Endothelial cell of umbilical vein (primary cell): ENCODE data around the gene NGEF. TPM values are rescaled to one million over a fixed set of nuclear protein-coding genes. Genes with fewer than 3 reads are reported as not detected.

ENCODE experiments used
- BruUV-seq: library from RNA; stranded (reverse); fragments of 400-500 nt; replicated peaks from 2 replicates; lab custom pipeline; 2021; lab: Mats Ljungman, UMichigan
- CTCF ChIA-PET: fragments of 300-600, 350-600 bp; sonication (Branson Sonifier 250); formaldehyde crosslinking; loops from one replicate; lab custom pipeline; 2021; ENCODE audit warnings: antibody characterized with exemption, inconsistent platforms; lab: Charles Lee
- POLR2A ChIA-PET: fragments of 300-600, 350-600 bp; sonication (Branson Sonifier 250); formaldehyde crosslinking; loops from one replicate; lab custom pipeline; 2021; ENCODE audit warnings: antibody characterized with exemption, inconsistent platforms; lab: Charles Lee
- DNase-seq: peaks from one replicate; pipeline ENCODE4 v3.0.0-alpha.2; 2011; ENCODE audit warnings: low read depth, low spot score
- FAIRE-seq: peaks from 2 replicates; lab custom pipeline; 2011; peaks lifted over from hg19 to GRCh38; lab: Jason Lieb, UNC
- H2AFZ ChIP-seq: 2 replicates; pipeline ENCODE4 v1.6.0; 2012; ENCODE audit warnings: low read depth, low read length, control low read depth, inconsistent platforms
- H3K27ac ChIP-seq: 2 replicates; pipeline ENCODE4 v1.5.1; 2011; ENCODE audit warnings: low read depth, mild to moderate bottlenecking, control low read depth, low read length, moderate library complexity; ENCODE audit not compliant: insufficient read depth
- H3K27me3 ChIP-seq, 2 experiments: 2 replicates each; pipeline versions ENCODE4 v1.6.0 to v1.6.1; 2011; ENCODE audit warnings: low read length in 2 of 2, mixed read lengths in 1 of 2; ENCODE audit not compliant: control insufficient read depth in 2 of 2, insufficient read depth in 2 of 2
- H3K36me3 ChIP-seq, 2 experiments: 2 replicates in 1 of 2; 3 replicates in 1 of 2; pipeline ENCODE4 v1.5.1; 2011; ENCODE audit warnings: low read length in 2 of 2, mild to moderate bottlenecking in 1 of 2, moderate library complexity in 1 of 2; ENCODE audit not compliant: control insufficient read depth in 2 of 2, insufficient read depth in 2 of 2; ENCODE audit errors: extremely low read depth in 1 of 2
- H3K4me1 ChIP-seq: 3 replicates; pipeline ENCODE4 v1.5.1; 2011; ENCODE audit warnings: mild to moderate bottlenecking, low read length; ENCODE audit not compliant: control insufficient read depth, insufficient read depth; ENCODE audit errors: extremely low read depth
- H3K4me2 ChIP-seq: 2 replicates; pipeline ENCODE4 v1.6.1; 2011; ENCODE audit warnings: low read length, control low read depth, mixed read lengths; ENCODE audit not compliant: insufficient read depth
- H3K4me3 ChIP-seq, 3 experiments: fragments of 200-600 bp in 1 of 3; sonication (generic), shearing (Covaris generic) in 1 of 3; replicated peaks in 1 of 3; 2 replicates each; pipeline ENCODE4 v1.5.1; 2011 to 2016; ENCODE audit warnings: control low read depth in 3 of 3, low read length in 3 of 3, mild to moderate bottlenecking in 2 of 3, inconsistent platforms in 1 of 3, low read depth in 1 of 3, moderate library complexity in 1 of 3; ENCODE audit not compliant: insufficient read depth in 1 of 3
- H3K79me2 ChIP-seq: 2 replicates; pipeline ENCODE4 v1.6.0; 2012; ENCODE audit warnings: low read length, inconsistent platforms; ENCODE audit not compliant: control insufficient read depth, insufficient read depth
- H3K9ac ChIP-seq: replicated peaks from 2 replicates; pipeline ENCODE3; 2011; ENCODE audit warnings: low read length, control low read depth; ENCODE audit not compliant: insufficient read depth; ENCODE audit errors: extremely low read depth
- H3K9me1 ChIP-seq: replicated peaks from 3 replicates; pipeline ENCODE4 v1.6.0; 2011; ENCODE audit warnings: mild to moderate bottlenecking, low read length; ENCODE audit not compliant: control insufficient read depth, insufficient read depth; ENCODE audit errors: extremely low read depth
- H3K9me3 ChIP-seq: replicated peaks from 2 replicates; pipeline ENCODE4 v1.5.1; 2012; ENCODE audit warnings: low read length, inconsistent platforms; ENCODE audit not compliant: control insufficient read depth, insufficient read depth
- H4K20me1 ChIP-seq: replicated peaks from 2 replicates; pipeline ENCODE3; 2011; ENCODE audit warnings: mild to moderate bottlenecking, low read length; ENCODE audit not compliant: control insufficient read depth, insufficient read depth; ENCODE audit errors: extremely low read depth
- FOS ChIP-seq: IDR thresholded peaks from 2 replicates; pipeline ENCODE4 v1.6.1; 2011; ENCODE audit warnings: mild to moderate bottlenecking, low read length, moderate library complexity, borderline replicate concordance; ENCODE audit not compliant: insufficient read depth
- POLR2A ChIP-seq: IDR thresholded peaks from 2 replicates; pipeline ENCODE4 v1.6.1; 2012; ENCODE audit warnings: low read depth, mild to moderate bottlenecking, control low read depth, low read length
- POLR2AphosphoS5 ChIP-seq: IDR thresholded peaks from 2 replicates; pipeline ENCODE4 v1.6.1; 2012; ENCODE audit warnings: low read depth, mild to moderate bottlenecking, control low read depth, low read length, moderate library complexity; ENCODE audit not compliant: insufficient read depth
- dilution Hi-C: fragments of 300-500 bp; cut with MboI; formaldehyde crosslinking; loops from one replicate; pipeline ENCODE4 v1.15.0; 2019; ENCODE audit warnings: low sequenced_read_pairs; ENCODE audit not compliant: extremely low pct_ligation_motif_present
- intact Hi-C: fragments of 100-400 bp; cut with micrococcal nuclease; formaldehyde crosslinking; loops from one replicate; pipeline ENCODE4 v1.10.0; 2022
- polyA plus RNA-seq, 4 experiments: library from polyadenylated mRNA; depleted of rRNA in 3 of 4; stranded (reverse) in 3 of 4; unstranded in 1 of 4; fragments of >200 nt; gene quantifications; 2 replicates each; pipeline versions ENCODE4 v1.2.1 to v1.2.3, GENCODE V29; 2011 to 2012; ENCODE audit warnings: missing spikeins in 1 of 4
- total RNA-seq: library from RNA; stranded (reverse); gene quantifications from 2 replicates; pipeline ENCODE4 v1.2.3, GENCODE V29; 2021
- TF ChIP-seq, protein P1 (sequence below): IDR thresholded peaks from 2 replicates; pipeline ENCODE4 v1.6.1; 2011; ENCODE audit not compliant: insufficient read depth, insufficient read length

The NGEF gene
- total and polyA plus RNA-seq, 2 donors (not counting 3 experiments of a cell fraction or from before 2014, with no cell fraction given) = 0.22 to 0.41 TPM

DNA sequence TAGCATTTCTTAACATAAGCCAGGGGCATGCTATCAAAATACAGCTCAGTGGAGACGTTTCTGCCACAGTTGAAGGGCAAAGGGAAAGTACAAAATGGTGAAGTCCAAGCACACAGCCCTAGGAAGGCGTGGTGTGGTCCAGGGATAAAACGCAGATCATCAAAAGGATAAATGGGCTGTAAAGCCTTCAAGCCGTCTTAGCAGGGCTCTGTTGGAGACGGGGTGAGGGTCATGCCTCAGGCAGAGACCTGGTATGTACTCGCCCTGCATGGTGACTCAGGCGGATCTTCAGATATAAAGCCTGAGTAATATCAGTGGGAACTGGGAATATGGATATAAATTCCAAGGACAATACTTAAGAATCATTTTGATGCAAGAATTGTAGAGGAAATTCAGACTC, 61.2 kb downstream of the NGEF start:
- Histone ChIP-seq H3K9me3 (no peaks in the 10 kb centered on the region), H3K36me3 (no peaks in the 10 kb centered on the region), H3K4me1 (no peaks in the 10 kb centered on the region), H3K27ac (no peak overlapping the region), H3K9ac (no peak overlapping the region), H3K9me1 (no peaks in the 10 kb centered on the region), H3K4me2 (no peak overlapping the region), H3K27me3 (peaks cover 0 to 5% of the 10 kb centered on the region in 2 experiments), H3K4me3 (no peak overlapping the region), H3K79me2 (no peaks in the 10 kb centered on the region), H4K20me1 (no peaks in the 10 kb centered on the region), H2AFZ (no peak overlapping the region)
- dilution Hi-C loops = no loop called here
- ChIA-PET POLR2A (no interaction called here), CTCF (no interaction called here)
- intact Hi-C loops = no loop called here
- BruUV-seq = no TSS peak
- TF ChIP-seq, protein P1, sequence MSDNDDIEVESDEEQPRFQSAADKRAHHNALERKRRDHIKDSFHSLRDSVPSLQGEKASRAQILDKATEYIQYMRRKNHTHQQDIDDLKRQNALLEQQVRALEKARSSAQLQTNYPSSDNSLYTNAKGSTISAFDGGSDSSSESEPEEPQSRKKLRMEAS = no peak
- no peak for TF ChIP-seq POLR2A
- no peak for DNase-seq
- FAIRE-seq = no peak

DNA sequence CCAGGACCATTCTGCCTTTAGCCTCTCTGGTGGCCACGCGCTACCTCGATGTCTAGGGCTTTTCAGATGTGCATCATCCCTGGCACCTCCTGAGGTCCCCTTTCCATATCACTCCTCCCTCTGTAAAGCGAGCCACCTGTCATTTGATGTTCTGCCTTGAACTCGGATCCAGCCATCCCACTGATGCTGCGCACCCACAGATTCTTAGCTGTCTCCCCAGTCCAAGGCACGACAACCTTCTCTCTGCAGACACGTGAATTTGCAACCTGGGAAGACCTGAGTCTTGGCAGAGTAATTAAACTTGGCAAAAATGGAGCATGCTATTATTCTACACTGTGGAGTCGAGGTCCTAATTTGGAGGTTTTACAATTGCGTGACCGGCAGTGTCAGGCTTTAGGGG, 61.9 kb downstream of the NGEF start:
- FAIRE-seq = no peak
- no peaks in the 10 kb centered on the region for H3K79me2 ChIP-seq
- intact Hi-C loops (no loop called here), dilution Hi-C loops (no loop called here)
- no peaks in the 10 kb centered on the region for H3K9me3 ChIP-seq
- H3K27me3 ChIP-seq = peaks cover 0 to 5% of the 10 kb centered on the region in 2 experiments
- TF ChIP-seq FOS = no peak
- no peak for TF ChIP-seq POLR2AphosphoS5
- DNase-seq = no peak
- H3K4me3 ChIP-seq = no peak overlapping the region
- no peak overlapping the region for H2AFZ ChIP-seq
- ChIA-PET POLR2A (no interaction called here), CTCF (no interaction called here)
- H4K20me1 ChIP-seq = no peaks in the 10 kb centered on the region
- H3K4me1 ChIP-seq = no peaks in the 10 kb centered on the region
- BruUV-seq = no TSS peak
- no peaks in the 10 kb centered on the region for H3K36me3 ChIP-seq
- H3K9ac ChIP-seq = no peak overlapping the region
- H3K9me1 ChIP-seq = no peaks in the 10 kb centered on the region
- H3K4me2 ChIP-seq = no peak overlapping the region
- no peak overlapping the region for H3K27ac ChIP-seq
